Keratinocyte (primary cell): Measurements from ENCODE around the gene CEPT1. TPM values are rescaled to one million over a fixed set of nuclear protein-coding genes. Genes with fewer than 3 reads are reported as not detected.
"Not testable (repeated sequence)": the region's sequence is repeated elsewhere in the genome, so short reads cannot be mapped to it uniquely, and the experiment has no call there.

Source experiments
- DNase-seq: peaks from one replicate; pipeline ENCODE4 v3.0.0-alpha.2; 2011; ENCODE audit warnings: low read depth, missing footprints, low spot score
- FAIRE-seq: peaks from 2 replicates; lab custom pipeline; 2011; peaks lifted over from hg19 to GRCh38; lab: Jason Lieb, UNC
- H2AFZ ChIP-seq: 2 replicates; pipeline ENCODE4 v1.6.0; 2012; ENCODE audit warnings: low read length, control low read depth, inconsistent platforms; ENCODE audit not compliant: control insufficient read depth
- H3K27ac ChIP-seq: 2 replicates; pipeline ENCODE4 v1.5.1; 2011; ENCODE audit warnings: low read length; ENCODE audit not compliant: control insufficient read depth, insufficient read depth
- H3K27me3 ChIP-seq: 3 replicates; pipeline ENCODE4 v1.6.0; 2011; ENCODE audit warnings: low read length; ENCODE audit not compliant: control insufficient read depth, insufficient read depth; ENCODE audit errors: extremely low read depth
- H3K36me3 ChIP-seq, 2 experiments: 2 replicates in 1 of 2; 3 replicates in 1 of 2; pipeline ENCODE4 v1.5.1; 2011; ENCODE audit warnings: low read length in 2 of 2, mild to moderate bottlenecking in 1 of 2; ENCODE audit not compliant: control insufficient read depth in 2 of 2, insufficient read depth in 2 of 2; ENCODE audit errors: extremely low read depth in 1 of 2
- H3K4me1 ChIP-seq: 3 replicates; pipeline ENCODE4 v1.5.1; 2011; ENCODE audit warnings: low read length; ENCODE audit not compliant: control insufficient read depth, insufficient read depth; ENCODE audit errors: extremely low read depth
- H3K4me2 ChIP-seq: 3 replicates; pipeline ENCODE4 v1.6.0; 2011; ENCODE audit warnings: low read depth, low read length; ENCODE audit not compliant: control insufficient read depth, insufficient read depth; ENCODE audit errors: extremely low read depth
- H3K4me3 ChIP-seq, 3 experiments: fragments of 200-600 bp in 1 of 3; sonication (generic) in 1 of 3; 2 replicates in 2 of 3; 3 replicates in 1 of 3; pipeline ENCODE4 v1.5.1; 2011 to 2016; ENCODE audit warnings: low read length in 3 of 3, mild to moderate bottlenecking in 3 of 3, control low read depth in 2 of 3, inconsistent platforms in 1 of 3, low read depth in 1 of 3, mixed read lengths in 1 of 3, mixed run types in 1 of 3, moderate library complexity in 1 of 3; ENCODE audit not compliant: control insufficient read depth in 2 of 3, insufficient read depth in 2 of 3; ENCODE audit errors: extremely low read depth in 1 of 3
- H3K79me2 ChIP-seq: 2 replicates; pipeline ENCODE4 v1.6.0; 2012; ENCODE audit warnings: low read length; ENCODE audit not compliant: control insufficient read depth, insufficient read depth
- H3K9ac ChIP-seq: 3 replicates; pipeline ENCODE4 v1.6.0; 2011; ENCODE audit warnings: low read length; ENCODE audit not compliant: control insufficient read depth, insufficient read depth; ENCODE audit errors: extremely low read depth
- H3K9me1 ChIP-seq: 3 replicates; pipeline ENCODE4 v1.6.0; 2011; ENCODE audit warnings: low read length; ENCODE audit not compliant: control insufficient read depth, insufficient read depth; ENCODE audit errors: extremely low read depth
- H3K9me3 ChIP-seq: 2 replicates; pipeline ENCODE4 v1.5.1; 2012; ENCODE audit warnings: low read depth, low read length; ENCODE audit not compliant: control insufficient read depth
- H4K20me1 ChIP-seq: 3 replicates; pipeline ENCODE4 v1.6.0; 2011; ENCODE audit warnings: low read length; ENCODE audit not compliant: control insufficient read depth, insufficient read depth; ENCODE audit errors: extremely low read depth
- EZH2 ChIP-seq: IDR thresholded peaks from one replicate; pipeline ENCODE4 v1.6.1; 2012; ENCODE audit warnings: inconsistent platforms, mild to moderate bottlenecking, low read length, moderate library complexity
- dilution Hi-C: fragments of 300-500 bp; cut with MboI; formaldehyde crosslinking; loops from one replicate; pipeline ENCODE4 v1.7.0; 2020; ENCODE audit warnings: low sequenced_read_pairs; ENCODE audit not compliant: extremely low pct_ligation_motif_present
- polyA plus RNA-seq, 5 experiments: library from polyadenylated mRNA; depleted of rRNA in 3 of 5; stranded (reverse) in 3 of 5; stranded (forward) in 1 of 5; unstranded in 1 of 5; fragments of >200 nt; gene quantifications; 1 replicate in 1 of 5; 2 replicates in 3 of 5; 3 replicates in 1 of 5; pipeline versions ENCODE4 v1.2.1 to v1.2.3, GENCODE V29; 2011 to 2012; ENCODE audit warnings: missing spikeins in 2 of 5, low read depth in 1 of 5, low replicate concordance in 1 of 5
- TF ChIP-seq, protein P1 (sequence below), 3 experiments: IDR thresholded peaks in 1 of 3; conservative IDR thresholded peaks in 1 of 3; optimal IDR thresholded peaks in 1 of 3; 2 replicates in 2 of 3; 3 replicates in 1 of 3; pipeline versions ENCODE3 to v1.5.1; 2011; ENCODE audit warnings: low read length in 3 of 3, mild to moderate bottlenecking in 3 of 3, moderate library complexity in 2 of 3, control low read depth in 1 of 3, inconsistent platforms in 1 of 3; ENCODE audit not compliant: insufficient read depth in 2 of 3; ENCODE audit errors: extremely low read depth in 1 of 3

Gene CEPT1
- polyA plus RNA-seq, 1 donor (not counting 4 experiments of a cell fraction or from before 2014, with no cell fraction given): 65.2 TPM

DNA sequence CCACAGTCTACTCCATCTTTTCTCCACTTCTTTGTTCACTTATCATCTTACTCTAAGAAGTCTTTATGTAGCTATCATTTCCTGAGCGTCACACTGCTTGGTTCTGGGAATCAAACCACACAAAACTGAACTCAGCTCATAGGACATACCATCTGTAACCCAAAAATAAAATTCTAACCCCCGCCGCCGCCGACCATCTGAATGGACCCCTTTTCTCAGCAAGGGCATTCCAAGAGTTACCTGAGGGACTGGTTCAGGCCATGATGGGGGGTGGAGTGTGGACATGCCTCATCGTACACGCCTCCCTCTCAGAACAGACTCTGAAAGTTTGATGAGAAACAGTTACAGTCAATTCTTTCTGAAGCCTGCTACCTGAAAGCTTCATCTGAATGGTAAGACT, 74.9 kb downstream of the CEPT1 start:
- Histone ChIP-seq H3K4me3 (no peak overlapping the region), H3K9ac (peak overlapping the region; percentile 29), H3K27ac (peak overlapping the region; percentile 52), H3K27me3 (no peaks in the 10 kb centered on the region), H2AFZ (no peak overlapping the region), H3K36me3 (no peaks in the 10 kb centered on the region), H3K9me3 (no peaks in the 10 kb centered on the region), H3K4me2 (peak overlapping the region; percentile 27), H4K20me1 (no peaks in the 10 kb centered on the region), H3K79me2 (no peaks in the 10 kb centered on the region), H3K9me1 (no peaks in the 10 kb centered on the region), H3K4me1 (peaks cover 28% of the 10 kb centered on the region)
- no peak for DNase-seq
- TF ChIP-seq, protein P1, sequence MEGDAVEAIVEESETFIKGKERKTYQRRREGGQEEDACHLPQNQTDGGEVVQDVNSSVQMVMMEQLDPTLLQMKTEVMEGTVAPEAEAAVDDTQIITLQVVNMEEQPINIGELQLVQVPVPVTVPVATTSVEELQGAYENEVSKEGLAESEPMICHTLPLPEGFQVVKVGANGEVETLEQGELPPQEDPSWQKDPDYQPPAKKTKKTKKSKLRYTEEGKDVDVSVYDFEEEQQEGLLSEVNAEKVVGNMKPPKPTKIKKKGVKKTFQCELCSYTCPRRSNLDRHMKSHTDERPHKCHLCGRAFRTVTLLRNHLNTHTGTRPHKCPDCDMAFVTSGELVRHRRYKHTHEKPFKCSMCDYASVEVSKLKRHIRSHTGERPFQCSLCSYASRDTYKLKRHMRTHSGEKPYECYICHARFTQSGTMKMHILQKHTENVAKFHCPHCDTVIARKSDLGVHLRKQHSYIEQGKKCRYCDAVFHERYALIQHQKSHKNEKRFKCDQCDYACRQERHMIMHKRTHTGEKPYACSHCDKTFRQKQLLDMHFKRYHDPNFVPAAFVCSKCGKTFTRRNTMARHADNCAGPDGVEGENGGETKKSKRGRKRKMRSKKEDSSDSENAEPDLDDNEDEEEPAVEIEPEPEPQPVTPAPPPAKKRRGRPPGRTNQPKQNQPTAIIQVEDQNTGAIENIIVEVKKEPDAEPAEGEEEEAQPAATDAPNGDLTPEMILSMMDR (optimal IDR thresholded peaks at IDR 0.05 in 1 of 3, IDR thresholded peaks at IDR 0.05 in 1 of 3, conservative IDR thresholded peaks at IDR 0.05 in 1 of 3; ENCODE audit: extremely low read depth in 1 of 3, insufficient read depth in 2 of 3, low read length in 3 of 3): no peak
- no peak for TF ChIP-seq EZH2
- no peak for FAIRE-seq
- dilution Hi-C loops: no loop called here

DNA sequence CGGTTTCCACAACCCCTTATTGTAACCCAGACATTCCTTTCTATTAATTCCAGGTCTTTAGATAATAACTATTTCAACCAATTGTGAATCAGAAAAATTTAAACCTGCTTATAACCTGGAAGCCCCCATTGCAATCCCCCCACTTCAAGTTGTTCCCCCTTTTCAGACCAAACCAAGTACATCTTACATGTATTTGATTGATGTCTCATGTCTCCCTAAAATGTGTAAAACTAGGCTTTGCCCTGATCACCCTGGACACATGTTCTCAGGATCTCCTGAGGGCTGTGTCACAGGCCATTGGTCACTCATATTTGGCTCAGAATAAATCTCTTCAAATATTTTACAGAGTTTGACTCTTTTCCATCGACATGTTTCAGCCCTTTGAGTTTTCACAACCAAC, 75.3 kb downstream of the CEPT1 start:
- H3K79me2 ChIP-seq, H4K20me1 ChIP-seq, H3K36me3 ChIP-seq, FAIRE-seq, H2AFZ ChIP-seq, H3K9me1 ChIP-seq, DNase-seq, H3K9ac ChIP-seq, dilution Hi-C loops, H3K27me3 ChIP-seq, H3K4me3 ChIP-seq, H3K9me3 ChIP-seq: not testable (repeated sequence)
- peak overlapping the region; percentile 52 for H3K27ac ChIP-seq
- peaks cover 24% of the 10 kb centered on the region for H3K4me1 ChIP-seq
- peak overlapping the region; percentile 27 for H3K4me2 ChIP-seq

DNA sequence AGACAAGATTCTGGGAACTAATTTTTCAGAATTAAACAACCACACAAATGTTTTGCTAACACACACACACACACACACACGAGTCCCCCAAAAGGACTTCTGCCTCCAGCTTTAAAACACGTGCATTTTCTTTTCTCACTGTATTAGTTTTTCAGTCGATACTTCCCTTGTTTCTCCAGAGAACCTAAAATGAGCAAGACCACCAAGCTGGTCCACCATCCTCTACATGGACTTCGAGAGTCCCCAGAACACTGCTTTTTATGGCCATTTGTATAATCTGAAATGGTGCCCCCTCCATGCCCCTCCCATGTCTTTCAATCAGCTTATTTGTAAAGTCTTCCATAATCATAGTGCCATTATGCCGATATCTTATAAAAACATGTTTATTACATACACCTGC, 76.7 kb downstream of the CEPT1 start:
- Histone ChIP-seq H4K20me1 (no peaks in the 10 kb centered on the region), H3K4me2 (no peak overlapping the region), H3K9ac (no peak overlapping the region), H3K4me1 (peaks cover 28% of the 10 kb centered on the region), H3K9me1 (no peaks in the 10 kb centered on the region), H3K36me3 (no peaks in the 10 kb centered on the region), H3K79me2 (no peaks in the 10 kb centered on the region), H3K27ac (no peak overlapping the region), H3K9me3 (no peaks in the 10 kb centered on the region), H3K4me3 (no peak overlapping the region), H2AFZ (no peak overlapping the region), H3K27me3 (no peaks in the 10 kb centered on the region)
- TF ChIP-seq, protein P1 (optimal IDR thresholded peaks at IDR 0.05 in 1 of 3, IDR thresholded peaks at IDR 0.05 in 1 of 3, conservative IDR thresholded peaks at IDR 0.05 in 1 of 3; ENCODE audit: extremely low read depth in 1 of 3, insufficient read depth in 2 of 3, low read length in 3 of 3): no peak
- no peak for TF ChIP-seq EZH2
- no peak for FAIRE-seq
- no peak for DNase-seq
- dilution Hi-C loops: no loop called here
